ENCODE data around the gene NEXN.

DNA sequence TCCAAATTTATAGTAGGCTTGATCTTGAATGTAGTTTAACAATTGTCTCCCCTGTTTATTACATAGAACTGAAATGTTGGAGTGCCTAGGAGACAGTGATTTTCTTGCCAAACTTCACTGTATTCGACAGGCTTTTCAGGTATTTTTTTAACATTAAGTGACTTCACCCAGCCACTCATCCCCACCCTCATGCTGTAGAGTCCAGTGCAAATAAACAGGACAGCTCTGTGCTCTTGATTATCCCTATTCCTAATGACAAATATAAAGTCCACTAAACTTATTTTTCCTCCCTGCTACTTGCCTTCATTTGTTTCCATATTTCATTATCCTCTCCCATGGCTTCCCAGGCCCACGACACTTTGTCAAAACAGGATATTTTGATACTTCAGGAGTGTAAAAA is 29.2 kb upstream of the NEXN start:
- TF ChIP-seq, protein P1, sequence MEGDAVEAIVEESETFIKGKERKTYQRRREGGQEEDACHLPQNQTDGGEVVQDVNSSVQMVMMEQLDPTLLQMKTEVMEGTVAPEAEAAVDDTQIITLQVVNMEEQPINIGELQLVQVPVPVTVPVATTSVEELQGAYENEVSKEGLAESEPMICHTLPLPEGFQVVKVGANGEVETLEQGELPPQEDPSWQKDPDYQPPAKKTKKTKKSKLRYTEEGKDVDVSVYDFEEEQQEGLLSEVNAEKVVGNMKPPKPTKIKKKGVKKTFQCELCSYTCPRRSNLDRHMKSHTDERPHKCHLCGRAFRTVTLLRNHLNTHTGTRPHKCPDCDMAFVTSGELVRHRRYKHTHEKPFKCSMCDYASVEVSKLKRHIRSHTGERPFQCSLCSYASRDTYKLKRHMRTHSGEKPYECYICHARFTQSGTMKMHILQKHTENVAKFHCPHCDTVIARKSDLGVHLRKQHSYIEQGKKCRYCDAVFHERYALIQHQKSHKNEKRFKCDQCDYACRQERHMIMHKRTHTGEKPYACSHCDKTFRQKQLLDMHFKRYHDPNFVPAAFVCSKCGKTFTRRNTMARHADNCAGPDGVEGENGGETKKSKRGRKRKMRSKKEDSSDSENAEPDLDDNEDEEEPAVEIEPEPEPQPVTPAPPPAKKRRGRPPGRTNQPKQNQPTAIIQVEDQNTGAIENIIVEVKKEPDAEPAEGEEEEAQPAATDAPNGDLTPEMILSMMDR (IDR thresholded peaks at IDR 0.05) = no peak
- TF ChIP-seq ETV6 (CRISPR knock-in tag; IDR thresholded peaks at IDR 0.05) = no peak
